ENCODE data around the gene MRFAP1.

DNA sequence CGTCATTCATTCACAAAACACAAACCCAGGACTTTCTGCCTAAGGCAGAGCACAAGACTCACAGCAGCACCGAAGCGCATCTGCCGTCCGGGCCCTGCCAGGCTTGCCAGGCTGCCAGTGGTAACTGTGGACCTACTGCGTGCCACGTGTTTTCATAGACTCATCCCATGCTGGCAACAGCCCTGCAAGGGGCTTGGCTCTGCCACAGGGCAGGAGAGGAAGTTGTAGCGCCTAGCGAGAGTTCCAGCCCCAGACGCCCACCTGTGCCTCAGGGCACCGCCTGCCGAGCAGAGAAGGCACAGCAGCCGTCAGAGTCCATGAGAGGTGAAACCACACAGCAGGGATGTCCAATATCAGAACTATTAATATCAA lies 18.9 kb upstream of the MRFAP1 start:
- TF ChIP-seq CREM (IDR thresholded peaks at IDR 0.05; ENCODE audit: low read depth) (no peak), POLR2AphosphoS5 (IDR thresholded peaks at IDR 0.05; ENCODE audit: low read length) (no peak), RAD21 (IDR thresholded peaks at IDR 0.05; ENCODE audit: insufficient read depth, low read depth, low read length) (no peak), SMAD5 (IDR thresholded peaks at IDR 0.05; ENCODE audit: low read depth) (no peak), EGR1 (IDR thresholded peaks at IDR 0.05; ENCODE audit: borderline replicate concordance in 1 of 2, low read depth in 2 of 2, low read length in 2 of 2) (no peak), EZH2 (IDR thresholded peaks at IDR 0.05; ENCODE audit: borderline replicate concordance, control insufficient read depth, low read depth, low read length) (no peak), SUPT20H (IDR thresholded peaks at IDR 0.05; ENCODE audit: borderline replicate concordance, control insufficient read depth, low read depth, low read length) (no peak), EP300 (IDR thresholded peaks at IDR 0.05; ENCODE audit: borderline replicate concordance in 1 of 2, control insufficient read depth in 1 of 2, low read depth in 2 of 2, low read length in 2 of 2) (no peak), ZNF274 (IDR thresholded peaks at IDR 0.05; ENCODE audit: insufficient read depth, insufficient read length) (no peak)
- TF ChIP-seq, protein P1, sequence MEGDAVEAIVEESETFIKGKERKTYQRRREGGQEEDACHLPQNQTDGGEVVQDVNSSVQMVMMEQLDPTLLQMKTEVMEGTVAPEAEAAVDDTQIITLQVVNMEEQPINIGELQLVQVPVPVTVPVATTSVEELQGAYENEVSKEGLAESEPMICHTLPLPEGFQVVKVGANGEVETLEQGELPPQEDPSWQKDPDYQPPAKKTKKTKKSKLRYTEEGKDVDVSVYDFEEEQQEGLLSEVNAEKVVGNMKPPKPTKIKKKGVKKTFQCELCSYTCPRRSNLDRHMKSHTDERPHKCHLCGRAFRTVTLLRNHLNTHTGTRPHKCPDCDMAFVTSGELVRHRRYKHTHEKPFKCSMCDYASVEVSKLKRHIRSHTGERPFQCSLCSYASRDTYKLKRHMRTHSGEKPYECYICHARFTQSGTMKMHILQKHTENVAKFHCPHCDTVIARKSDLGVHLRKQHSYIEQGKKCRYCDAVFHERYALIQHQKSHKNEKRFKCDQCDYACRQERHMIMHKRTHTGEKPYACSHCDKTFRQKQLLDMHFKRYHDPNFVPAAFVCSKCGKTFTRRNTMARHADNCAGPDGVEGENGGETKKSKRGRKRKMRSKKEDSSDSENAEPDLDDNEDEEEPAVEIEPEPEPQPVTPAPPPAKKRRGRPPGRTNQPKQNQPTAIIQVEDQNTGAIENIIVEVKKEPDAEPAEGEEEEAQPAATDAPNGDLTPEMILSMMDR (IDR thresholded peaks at IDR 0.05 in 2 of 3, conservative IDR thresholded peaks at IDR 0.05 in 1 of 3; ENCODE audit: control insufficient read depth in 2 of 3, extremely low read depth in 1 of 3, insufficient read depth in 1 of 3, low read depth in 3 of 3, low read length in 3 of 3), result no peak
- TF ChIP-seq, protein P2, sequence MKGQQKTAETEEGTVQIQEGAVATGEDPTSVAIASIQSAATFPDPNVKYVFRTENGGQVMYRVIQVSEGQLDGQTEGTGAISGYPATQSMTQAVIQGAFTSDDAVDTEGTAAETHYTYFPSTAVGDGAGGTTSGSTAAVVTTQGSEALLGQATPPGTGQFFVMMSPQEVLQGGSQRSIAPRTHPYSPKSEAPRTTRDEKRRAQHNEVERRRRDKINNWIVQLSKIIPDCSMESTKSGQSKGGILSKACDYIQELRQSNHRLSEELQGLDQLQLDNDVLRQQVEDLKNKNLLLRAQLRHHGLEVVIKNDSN (IDR thresholded peaks at IDR 0.05; ENCODE audit: borderline replicate concordance, extremely low read length, insufficient read depth, low read depth, low read length), result no peak
- TF ChIP-seq, protein P3, sequence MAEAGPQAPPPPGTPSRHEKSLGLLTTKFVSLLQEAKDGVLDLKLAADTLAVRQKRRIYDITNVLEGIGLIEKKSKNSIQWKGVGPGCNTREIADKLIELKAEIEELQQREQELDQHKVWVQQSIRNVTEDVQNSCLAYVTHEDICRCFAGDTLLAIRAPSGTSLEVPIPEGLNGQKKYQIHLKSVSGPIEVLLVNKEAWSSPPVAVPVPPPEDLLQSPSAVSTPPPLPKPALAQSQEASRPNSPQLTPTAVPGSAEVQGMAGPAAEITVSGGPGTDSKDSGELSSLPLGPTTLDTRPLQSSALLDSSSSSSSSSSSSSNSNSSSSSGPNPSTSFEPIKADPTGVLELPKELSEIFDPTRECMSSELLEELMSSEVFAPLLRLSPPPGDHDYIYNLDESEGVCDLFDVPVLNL (IDR thresholded peaks at IDR 0.05; ENCODE audit: low read depth, low read length), result no peak
- TF ChIP-seq, protein P4, sequence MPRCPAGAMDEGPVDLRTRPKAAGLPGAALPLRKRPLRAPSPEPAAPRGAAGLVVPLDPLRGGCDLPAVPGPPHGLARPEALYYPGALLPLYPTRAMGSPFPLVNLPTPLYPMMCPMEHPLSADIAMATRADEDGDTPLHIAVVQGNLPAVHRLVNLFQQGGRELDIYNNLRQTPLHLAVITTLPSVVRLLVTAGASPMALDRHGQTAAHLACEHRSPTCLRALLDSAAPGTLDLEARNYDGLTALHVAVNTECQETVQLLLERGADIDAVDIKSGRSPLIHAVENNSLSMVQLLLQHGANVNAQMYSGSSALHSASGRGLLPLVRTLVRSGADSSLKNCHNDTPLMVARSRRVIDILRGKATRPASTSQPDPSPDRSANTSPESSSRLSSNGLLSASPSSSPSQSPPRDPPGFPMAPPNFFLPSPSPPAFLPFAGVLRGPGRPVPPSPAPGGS (IDR thresholded peaks at IDR 0.05; ENCODE audit: borderline replicate concordance, insufficient read depth, low read depth, low read length, poor library complexity, severe bottlenecking), result no peak
- TF ChIP-seq, protein P5, sequence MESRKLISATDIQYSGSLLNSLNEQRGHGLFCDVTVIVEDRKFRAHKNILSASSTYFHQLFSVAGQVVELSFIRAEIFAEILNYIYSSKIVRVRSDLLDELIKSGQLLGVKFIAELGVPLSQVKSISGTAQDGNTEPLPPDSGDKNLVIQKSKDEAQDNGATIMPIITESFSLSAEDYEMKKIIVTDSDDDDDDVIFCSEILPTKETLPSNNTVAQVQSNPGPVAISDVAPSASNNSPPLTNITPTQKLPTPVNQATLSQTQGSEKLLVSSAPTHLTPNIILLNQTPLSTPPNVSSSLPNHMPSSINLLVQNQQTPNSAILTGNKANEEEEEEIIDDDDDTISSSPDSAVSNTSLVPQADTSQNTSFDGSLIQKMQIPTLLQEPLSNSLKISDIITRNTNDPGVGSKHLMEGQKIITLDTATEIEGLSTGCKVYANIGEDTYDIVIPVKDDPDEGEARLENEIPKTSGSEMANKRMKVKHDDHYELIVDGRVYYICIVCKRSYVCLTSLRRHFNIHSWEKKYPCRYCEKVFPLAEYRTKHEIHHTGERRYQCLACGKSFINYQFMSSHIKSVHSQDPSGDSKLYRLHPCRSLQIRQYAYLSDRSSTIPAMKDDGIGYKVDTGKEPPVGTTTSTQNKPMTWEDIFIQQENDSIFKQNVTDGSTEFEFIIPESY (IDR thresholded peaks at IDR 0.05), result no peak

Measured in GM12878 (cell line).